Endothelial cell of umbilical vein (primary cell): ENCODE results near the gene SHPK. TPM values are rescaled to one million over a fixed set of nuclear protein-coding genes. Genes with fewer than 3 reads are reported as not detected.

ENCODE experiments used
- BruUV-seq: library from RNA; stranded (reverse); fragments of 400-500 nt; replicated peaks from 2 replicates; lab custom pipeline; 2021; lab: Mats Ljungman, UMichigan
- CTCF ChIA-PET: fragments of 300-600, 350-600 bp; sonication (Branson Sonifier 250); formaldehyde crosslinking; loops from one replicate; lab custom pipeline; 2021; ENCODE audit warnings: antibody characterized with exemption, inconsistent platforms; lab: Charles Lee
- POLR2A ChIA-PET: fragments of 300-600, 350-600 bp; sonication (Branson Sonifier 250); formaldehyde crosslinking; loops from one replicate; lab custom pipeline; 2021; ENCODE audit warnings: antibody characterized with exemption, inconsistent platforms; lab: Charles Lee
- DNase-seq: peaks from one replicate; pipeline ENCODE4 v3.0.0-alpha.2; 2011; ENCODE audit warnings: low read depth, low spot score
- FAIRE-seq: peaks from 2 replicates; lab custom pipeline; 2011; peaks lifted over from hg19 to GRCh38; lab: Jason Lieb, UNC
- H2AFZ ChIP-seq: 2 replicates; pipeline ENCODE4 v1.6.0; 2012; ENCODE audit warnings: low read depth, low read length, control low read depth, inconsistent platforms
- H3K27ac ChIP-seq: 2 replicates; pipeline ENCODE4 v1.5.1; 2011; ENCODE audit warnings: low read depth, mild to moderate bottlenecking, control low read depth, low read length, moderate library complexity; ENCODE audit not compliant: insufficient read depth
- H3K27me3 ChIP-seq, 2 experiments: 2 replicates each; pipeline versions ENCODE4 v1.6.0 to v1.6.1; 2011; ENCODE audit warnings: low read length in 2 of 2, mixed read lengths in 1 of 2; ENCODE audit not compliant: control insufficient read depth in 2 of 2, insufficient read depth in 2 of 2
- H3K36me3 ChIP-seq, 2 experiments: 2 replicates in 1 of 2; 3 replicates in 1 of 2; pipeline ENCODE4 v1.5.1; 2011; ENCODE audit warnings: low read length in 2 of 2, mild to moderate bottlenecking in 1 of 2, moderate library complexity in 1 of 2; ENCODE audit not compliant: control insufficient read depth in 2 of 2, insufficient read depth in 2 of 2; ENCODE audit errors: extremely low read depth in 1 of 2
- H3K4me1 ChIP-seq: 3 replicates; pipeline ENCODE4 v1.5.1; 2011; ENCODE audit warnings: mild to moderate bottlenecking, low read length; ENCODE audit not compliant: control insufficient read depth, insufficient read depth; ENCODE audit errors: extremely low read depth
- H3K4me2 ChIP-seq: 2 replicates; pipeline ENCODE4 v1.6.1; 2011; ENCODE audit warnings: low read length, control low read depth, mixed read lengths; ENCODE audit not compliant: insufficient read depth
- H3K4me3 ChIP-seq, 3 experiments: fragments of 200-600 bp in 1 of 3; sonication (generic), shearing (Covaris generic) in 1 of 3; replicated peaks in 1 of 3; 2 replicates each; pipeline ENCODE4 v1.5.1; 2011 to 2016; ENCODE audit warnings: control low read depth in 3 of 3, low read length in 3 of 3, mild to moderate bottlenecking in 2 of 3, inconsistent platforms in 1 of 3, low read depth in 1 of 3, moderate library complexity in 1 of 3; ENCODE audit not compliant: insufficient read depth in 1 of 3
- H3K79me2 ChIP-seq: 2 replicates; pipeline ENCODE4 v1.6.0; 2012; ENCODE audit warnings: low read length, inconsistent platforms; ENCODE audit not compliant: control insufficient read depth, insufficient read depth
- H3K9ac ChIP-seq: replicated peaks from 2 replicates; pipeline ENCODE3; 2011; ENCODE audit warnings: low read length, control low read depth; ENCODE audit not compliant: insufficient read depth; ENCODE audit errors: extremely low read depth
- H3K9me1 ChIP-seq: replicated peaks from 3 replicates; pipeline ENCODE4 v1.6.0; 2011; ENCODE audit warnings: mild to moderate bottlenecking, low read length; ENCODE audit not compliant: control insufficient read depth, insufficient read depth; ENCODE audit errors: extremely low read depth
- H3K9me3 ChIP-seq: replicated peaks from 2 replicates; pipeline ENCODE4 v1.5.1; 2012; ENCODE audit warnings: low read length, inconsistent platforms; ENCODE audit not compliant: control insufficient read depth, insufficient read depth
- H4K20me1 ChIP-seq: replicated peaks from 2 replicates; pipeline ENCODE3; 2011; ENCODE audit warnings: mild to moderate bottlenecking, low read length; ENCODE audit not compliant: control insufficient read depth, insufficient read depth; ENCODE audit errors: extremely low read depth
- CTCF ChIP-seq, 2 donors: IDR thresholded peaks; 1 replicate in 1 of 2; 2 replicates in 1 of 2; pipeline ENCODE4 v1.5.1; 2011; ENCODE audit warnings: low read length in 2 of 2, mild to moderate bottlenecking in 2 of 2, moderate library complexity in 2 of 2, control low read depth in 1 of 2, inconsistent platforms in 1 of 2, low read depth in 1 of 2; ENCODE audit not compliant: insufficient read depth in 1 of 2; ENCODE audit errors: extremely low read depth in 1 of 2
- EZH2 ChIP-seq: IDR thresholded peaks from 2 replicates; pipeline ENCODE4 v1.6.1; 2012; ENCODE audit warnings: borderline replicate concordance, low read depth, mild to moderate bottlenecking, moderate library complexity, low read length, inconsistent platforms; ENCODE audit not compliant: severe bottlenecking
- FOS ChIP-seq: IDR thresholded peaks from 2 replicates; pipeline ENCODE4 v1.6.1; 2011; ENCODE audit warnings: mild to moderate bottlenecking, low read length, moderate library complexity, borderline replicate concordance; ENCODE audit not compliant: insufficient read depth
- GATA2 ChIP-seq: IDR thresholded peaks from 2 replicates; pipeline ENCODE4 v1.7.0; 2011; ENCODE audit warnings: low read depth, mild to moderate bottlenecking, moderate library complexity, mixed read lengths, low read length; ENCODE audit not compliant: insufficient read length, insufficient read depth
- JUN ChIP-seq: IDR thresholded peaks from 2 replicates; pipeline ENCODE4 v1.6.1; 2011; ENCODE audit warnings: borderline replicate concordance, low read depth; ENCODE audit not compliant: insufficient read length, insufficient read depth
- MAX ChIP-seq: IDR thresholded peaks from 2 replicates; pipeline ENCODE4 v1.6.1; 2011; ENCODE audit not compliant: insufficient read depth, insufficient read length
- MYC ChIP-seq: IDR thresholded peaks from one replicate; pipeline ENCODE4 v1.6.1; 2011; ENCODE audit warnings: mild to moderate bottlenecking, low read depth, low read length
- POLR2A ChIP-seq: IDR thresholded peaks from 2 replicates; pipeline ENCODE4 v1.6.1; 2012; ENCODE audit warnings: low read depth, mild to moderate bottlenecking, control low read depth, low read length
- POLR2AphosphoS5 ChIP-seq: IDR thresholded peaks from 2 replicates; pipeline ENCODE4 v1.6.1; 2012; ENCODE audit warnings: low read depth, mild to moderate bottlenecking, control low read depth, low read length, moderate library complexity; ENCODE audit not compliant: insufficient read depth
- dilution Hi-C: fragments of 300-500 bp; cut with MboI; formaldehyde crosslinking; loops from one replicate; pipeline ENCODE4 v1.15.0; 2019; ENCODE audit warnings: low sequenced_read_pairs; ENCODE audit not compliant: extremely low pct_ligation_motif_present
- intact Hi-C: fragments of 100-400 bp; cut with micrococcal nuclease; formaldehyde crosslinking; loops from one replicate; pipeline ENCODE4 v1.10.0; 2022
- polyA plus RNA-seq, 4 experiments: library from polyadenylated mRNA; depleted of rRNA in 3 of 4; stranded (reverse) in 3 of 4; unstranded in 1 of 4; fragments of >200 nt; gene quantifications; 2 replicates each; pipeline versions ENCODE4 v1.2.1 to v1.2.3, GENCODE V29; 2011 to 2012; ENCODE audit warnings: missing spikeins in 1 of 4
- total RNA-seq: library from RNA; stranded (reverse); gene quantifications from 2 replicates; pipeline ENCODE4 v1.2.3, GENCODE V29; 2021

SHPK gene
- total and polyA plus RNA-seq, 2 donors (not counting 3 experiments of a cell fraction or from before 2014, with no cell fraction given) = 15.4 to 15.9 TPM

- Histone ChIP-seq H3K79me2 (no peaks in the 10 kb centered on the region), H3K27ac (no peak overlapping the region), H3K27me3 (no peaks in the 10 kb centered on the region), H3K9me3 (no peaks in the 10 kb centered on the region), H4K20me1 (no peaks in the 10 kb centered on the region), H2AFZ (no peak overlapping the region), H3K4me3 (no peak overlapping the region), H3K4me1 (peaks cover 1% of the 10 kb centered on the region), H3K4me2 (no peak overlapping the region), H3K9ac (no peak overlapping the region), H3K36me3 (peaks cover 2 to 4% of the 10 kb centered on the region in 2 experiments), H3K9me1 (no peaks in the 10 kb centered on the region)
- no TSS peak for BruUV-seq
- TF ChIP-seq EZH2 = no peak
- no peak for TF ChIP-seq GATA2
- TF ChIP-seq JUN = no peak
- TF ChIP-seq MAX = no peak
- TF ChIP-seq FOS = no peak
- no peak for TF ChIP-seq POLR2AphosphoS5
- no peak for TF ChIP-seq MYC
- no peak for TF ChIP-seq CTCF (IDR thresholded peaks at IDR 0.05; ENCODE audit: extremely low read depth in 1 of 2, insufficient read depth in 1 of 2, low read depth in 1 of 2, low read length in 2 of 2)
- TF ChIP-seq POLR2A = no peak
- intact Hi-C loops = loop anchor here (5.0 kb wide), 1 partner anchor 818 kb away; no protein-coding TSS in a partner anchor
- DNase-seq = no peak
- ChIA-PET CTCF (interaction anchor here (7.4 kb wide), 1 partner anchor 596 kb away, joined by 76 read pairs; no protein-coding TSS in a partner anchor), POLR2A (no interaction called here)
- dilution Hi-C loops = no loop called here
- FAIRE-seq = no peak
Observed at GRCh38 chr17:3645310-3645709, 9.3 kb upstream of the SHPK start.
